Measurements from ENCODE around the gene PLD6.

GRCh38 chr17:17201271-17201670 lies 4.9 kb downstream of the PLD6 start:
- TF ChIP-seq REST (IDR thresholded peaks at IDR 0.05; ENCODE audit: insufficient read depth in 1 of 2, low read depth in 2 of 2, low read length in 1 of 2) (no peak), POLR2AphosphoS5 (IDR thresholded peaks at IDR 0.05; ENCODE audit: low read depth, low read length) (no peak)
- TF ChIP-seq, protein P1, sequence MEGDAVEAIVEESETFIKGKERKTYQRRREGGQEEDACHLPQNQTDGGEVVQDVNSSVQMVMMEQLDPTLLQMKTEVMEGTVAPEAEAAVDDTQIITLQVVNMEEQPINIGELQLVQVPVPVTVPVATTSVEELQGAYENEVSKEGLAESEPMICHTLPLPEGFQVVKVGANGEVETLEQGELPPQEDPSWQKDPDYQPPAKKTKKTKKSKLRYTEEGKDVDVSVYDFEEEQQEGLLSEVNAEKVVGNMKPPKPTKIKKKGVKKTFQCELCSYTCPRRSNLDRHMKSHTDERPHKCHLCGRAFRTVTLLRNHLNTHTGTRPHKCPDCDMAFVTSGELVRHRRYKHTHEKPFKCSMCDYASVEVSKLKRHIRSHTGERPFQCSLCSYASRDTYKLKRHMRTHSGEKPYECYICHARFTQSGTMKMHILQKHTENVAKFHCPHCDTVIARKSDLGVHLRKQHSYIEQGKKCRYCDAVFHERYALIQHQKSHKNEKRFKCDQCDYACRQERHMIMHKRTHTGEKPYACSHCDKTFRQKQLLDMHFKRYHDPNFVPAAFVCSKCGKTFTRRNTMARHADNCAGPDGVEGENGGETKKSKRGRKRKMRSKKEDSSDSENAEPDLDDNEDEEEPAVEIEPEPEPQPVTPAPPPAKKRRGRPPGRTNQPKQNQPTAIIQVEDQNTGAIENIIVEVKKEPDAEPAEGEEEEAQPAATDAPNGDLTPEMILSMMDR (IDR thresholded peaks at IDR 0.05), result no peak
